SK-N-SH (cell line): ENCODE data around the gene CCDC171.

ENCODE experiments used
- EZH2phosphoT487 ChIP-seq: fragments of 200-600 bp; sonication (generic); IDR thresholded peaks from 2 replicates; pipeline ENCODE4 v1.6.1; 2017; ENCODE audit warnings: low read depth, mixed run types, mild to moderate bottlenecking, antibody characterized with exemption, moderate library complexity, borderline replicate concordance
- USF2 ChIP-seq: fragments of 150-350 bp; IDR thresholded peaks from 2 replicates; pipeline ENCODE4 v1.6.1; 2017; ENCODE audit warnings: antibody characterized with exemption, low read length, low read depth, borderline replicate concordance
- TF ChIP-seq, protein P1 (sequence below): fragments of 200-600 bp; sonication (generic); IDR thresholded peaks from 2 replicates; pipeline ENCODE4 v1.6.1; 2017; ENCODE audit warnings: antibody characterized with exemption, mild to moderate bottlenecking, moderate library complexity

DNA sequence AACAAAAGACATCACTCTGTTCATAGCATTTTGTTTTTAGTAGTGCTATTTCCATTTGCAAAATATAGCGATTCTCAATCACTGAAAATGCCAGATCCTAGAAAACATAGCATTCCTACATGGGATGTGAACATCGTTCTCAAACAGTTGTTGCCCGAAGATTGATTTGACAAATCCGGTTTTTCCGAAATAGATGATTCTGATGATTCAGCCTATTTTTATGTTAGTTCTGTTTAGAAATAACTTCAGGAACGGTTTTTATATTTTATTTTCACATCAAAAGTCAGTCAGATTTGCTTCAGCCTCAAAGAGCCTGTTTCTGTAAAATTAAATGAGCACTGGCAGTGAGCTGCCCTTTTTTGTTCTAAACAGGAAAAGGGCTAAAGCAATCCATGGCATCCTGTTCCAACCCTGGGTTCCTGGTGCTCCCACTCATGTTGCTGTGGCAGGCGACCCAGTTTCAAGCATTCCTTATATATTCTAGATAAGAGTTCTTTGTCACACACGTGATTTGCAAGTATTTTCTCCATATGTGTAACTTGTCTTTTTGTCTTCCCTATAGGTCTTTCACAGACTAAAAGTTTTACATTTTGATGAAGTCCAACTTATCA is 27.9 kb upstream of the CCDC171 start:
- TF ChIP-seq USF2 = no peak
- TF ChIP-seq EZH2phosphoT487 = no peak
- TF ChIP-seq, protein P1, sequence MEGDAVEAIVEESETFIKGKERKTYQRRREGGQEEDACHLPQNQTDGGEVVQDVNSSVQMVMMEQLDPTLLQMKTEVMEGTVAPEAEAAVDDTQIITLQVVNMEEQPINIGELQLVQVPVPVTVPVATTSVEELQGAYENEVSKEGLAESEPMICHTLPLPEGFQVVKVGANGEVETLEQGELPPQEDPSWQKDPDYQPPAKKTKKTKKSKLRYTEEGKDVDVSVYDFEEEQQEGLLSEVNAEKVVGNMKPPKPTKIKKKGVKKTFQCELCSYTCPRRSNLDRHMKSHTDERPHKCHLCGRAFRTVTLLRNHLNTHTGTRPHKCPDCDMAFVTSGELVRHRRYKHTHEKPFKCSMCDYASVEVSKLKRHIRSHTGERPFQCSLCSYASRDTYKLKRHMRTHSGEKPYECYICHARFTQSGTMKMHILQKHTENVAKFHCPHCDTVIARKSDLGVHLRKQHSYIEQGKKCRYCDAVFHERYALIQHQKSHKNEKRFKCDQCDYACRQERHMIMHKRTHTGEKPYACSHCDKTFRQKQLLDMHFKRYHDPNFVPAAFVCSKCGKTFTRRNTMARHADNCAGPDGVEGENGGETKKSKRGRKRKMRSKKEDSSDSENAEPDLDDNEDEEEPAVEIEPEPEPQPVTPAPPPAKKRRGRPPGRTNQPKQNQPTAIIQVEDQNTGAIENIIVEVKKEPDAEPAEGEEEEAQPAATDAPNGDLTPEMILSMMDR = no peak
